Body of pancreas (tissue), 4 donors: ENCODE measurements around the gene PLA2G7. TPM values are rescaled to one million over a fixed set of nuclear protein-coding genes. Genes with fewer than 3 reads are reported as not detected.
"Not testable (repeated sequence)": the region's sequence is repeated elsewhere in the genome, so short reads cannot be mapped to it uniquely, and the experiment has no call there.

Source experiments
- ATAC-seq: fragments of 150-250 bp; one replicate; pipeline ENCODE4 v1.9.1; 2016
- DNase-seq, 4 donors: peaks; one replicate each; pipeline ENCODE4 v3.0.0-alpha.2; 2019
- H3K27ac ChIP-seq, 4 donors: fragments of 200-600 bp; sonication (generic); 1 replicate in 3 of 4; 2 replicates in 1 of 4; pipeline versions ENCODE4 v1.5.1 to v1.6.1; 2016 to 2019; ENCODE audit warnings: mild to moderate bottlenecking in 1 of 4, mixed read lengths in 1 of 4, moderate library complexity in 1 of 4
- H3K27me3 ChIP-seq, 2 donors: fragments of 200-600 bp; sonication (generic); one replicate each; pipeline ENCODE4 v1.6.0; 2016; ENCODE audit warnings: mild to moderate bottlenecking in 1 of 2
- H3K36me3 ChIP-seq, 2 donors: fragments of 200-600 bp; sonication (generic); replicated peaks in 1 of 2; 2 replicates each; pipeline ENCODE4 v1.5.1; 2016; ENCODE audit warnings: low read depth in 2 of 2; ENCODE audit not compliant: insufficient read depth in 1 of 2
- H3K4me1 ChIP-seq: fragments of 200-600 bp; sonication (generic); one replicate; pipeline ENCODE4 v1.6.0; 2016
- H3K4me3 ChIP-seq, 2 donors: fragments of 200-600 bp; sonication (generic); 1 replicate in 1 of 2; 2 replicates in 1 of 2; pipeline ENCODE4 v1.5.1; 2016 to 2019
- H3K9me3 ChIP-seq, 3 donors: fragments of 200-600 bp; sonication (generic); 1 replicate in 2 of 3; 2 replicates in 1 of 3; pipeline ENCODE4 v1.5.1; 2016
- POLR2A ChIP-seq, 3 donors: fragments of 450-650 bp; IDR thresholded peaks; one replicate each; pipeline ENCODE4 v1.6.1; 2016; ENCODE audit warnings: antibody characterized with exemption in 3 of 3, mild to moderate bottlenecking in 2 of 3
- WGBS, 2 donors: methylation state at CpG; one replicate each; pipeline ENCODE4 v1.1.5; 2017; 5-methylcytosine and 5-hydroxymethylcytosine counted together
- intact Hi-C: fragments of 100-400 bp; cut with DNase I; formaldehyde crosslinking; loops from one replicate; pipeline ENCODE4 v1.15.1; 2023
- total RNA-seq, 2 donors: library from RNA; depleted of rRNA; stranded (reverse); fragments of >200 nt; gene quantifications; one replicate each; pipeline ENCODE4 v1.1.0, GENCODE V29; 2016
- TF ChIP-seq, protein P1 (sequence below), 7 experiments: fragments of 450-650 bp in 4 of 7; fragments of 200-600 bp in 3 of 7; sonication (generic) in 3 of 7; IDR thresholded peaks; one replicate each; pipeline ENCODE4 v1.5.1; 2016 to 2019; ENCODE audit warnings: antibody characterized with exemption in 7 of 7

Gene PLA2G7
- total RNA-seq, 2 donors from 2014 or later: 0.78 TPM; not detected in 1

- no peak within 1 kb of the TSS for H3K27ac ChIP-seq
- H3K27me3 ChIP-seq: no peaks in the 10 kb centered on the region
- DNase-seq: no peak
- TF ChIP-seq, protein P1, sequence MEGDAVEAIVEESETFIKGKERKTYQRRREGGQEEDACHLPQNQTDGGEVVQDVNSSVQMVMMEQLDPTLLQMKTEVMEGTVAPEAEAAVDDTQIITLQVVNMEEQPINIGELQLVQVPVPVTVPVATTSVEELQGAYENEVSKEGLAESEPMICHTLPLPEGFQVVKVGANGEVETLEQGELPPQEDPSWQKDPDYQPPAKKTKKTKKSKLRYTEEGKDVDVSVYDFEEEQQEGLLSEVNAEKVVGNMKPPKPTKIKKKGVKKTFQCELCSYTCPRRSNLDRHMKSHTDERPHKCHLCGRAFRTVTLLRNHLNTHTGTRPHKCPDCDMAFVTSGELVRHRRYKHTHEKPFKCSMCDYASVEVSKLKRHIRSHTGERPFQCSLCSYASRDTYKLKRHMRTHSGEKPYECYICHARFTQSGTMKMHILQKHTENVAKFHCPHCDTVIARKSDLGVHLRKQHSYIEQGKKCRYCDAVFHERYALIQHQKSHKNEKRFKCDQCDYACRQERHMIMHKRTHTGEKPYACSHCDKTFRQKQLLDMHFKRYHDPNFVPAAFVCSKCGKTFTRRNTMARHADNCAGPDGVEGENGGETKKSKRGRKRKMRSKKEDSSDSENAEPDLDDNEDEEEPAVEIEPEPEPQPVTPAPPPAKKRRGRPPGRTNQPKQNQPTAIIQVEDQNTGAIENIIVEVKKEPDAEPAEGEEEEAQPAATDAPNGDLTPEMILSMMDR (IDR thresholded peaks at IDR 0.05): no peak
- TF ChIP-seq POLR2A (IDR thresholded peaks at IDR 0.05): no peak
- H3K4me1 ChIP-seq: no peaks in the 10 kb centered on the region
- WGBS, 2 donors: 94 to 95% methylated on average over 1 of the region's 1 CpG
- no peak for ATAC-seq
- intact Hi-C loops: no loop called here
- H3K9me3 ChIP-seq: no peaks in the 10 kb centered on the region
- no peak within 1 kb of the TSS for H3K4me3 ChIP-seq
- H3K36me3 ChIP-seq: no peaks in the 10 kb centered on the region
Measured at GRCh38 chr6:46746696-46747095, 11.5 kb upstream of the PLA2G7 start, which contains the start of gene ANKRD66. Gene ANKRD66 (plus strand): TSS chr6:46746933. CDS start chr6:46751949, 5,016 bp downstream.

DNA sequence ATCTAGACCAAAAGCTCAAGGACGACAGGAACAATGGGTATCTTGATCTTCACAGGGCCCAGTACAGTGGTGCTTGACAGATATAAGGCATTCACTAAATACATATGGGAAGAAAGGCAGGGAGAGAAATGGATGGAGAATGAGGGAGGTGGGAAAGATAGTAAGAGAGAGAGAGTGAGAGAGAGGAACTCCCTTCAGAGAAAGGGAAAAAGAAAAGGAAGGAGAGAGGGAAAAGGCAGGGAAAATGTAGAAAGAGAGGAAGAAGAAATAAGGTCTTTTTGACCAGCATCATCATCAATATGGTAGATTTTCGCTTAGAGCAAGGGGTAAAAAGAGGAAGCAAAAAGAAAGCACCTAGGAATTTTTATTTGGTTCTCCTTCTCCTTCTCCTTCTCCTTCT, 10.8 kb upstream of the PLA2G7 start:
- TF ChIP-seq, protein P1 (IDR thresholded peaks at IDR 0.05): no peak
- no peak for TF ChIP-seq POLR2A (IDR thresholded peaks at IDR 0.05)
- no peaks in the 10 kb centered on the region for H3K9me3 ChIP-seq
- DNase-seq (no peak), ATAC-seq (no peak)
- no peaks in the 10 kb centered on the region for H3K36me3 ChIP-seq
- 44 to 51% methylated on average over 2 of the region's 2 CpGs for WGBS, 2 donors
- no peaks in the 10 kb centered on the region for H3K27me3 ChIP-seq
- no peaks in the 10 kb centered on the region for H3K4me1 ChIP-seq
- H3K4me3 ChIP-seq: no peak overlapping the region
- intact Hi-C loops: no loop called here
- H3K27ac ChIP-seq: no peak overlapping the region

DNA sequence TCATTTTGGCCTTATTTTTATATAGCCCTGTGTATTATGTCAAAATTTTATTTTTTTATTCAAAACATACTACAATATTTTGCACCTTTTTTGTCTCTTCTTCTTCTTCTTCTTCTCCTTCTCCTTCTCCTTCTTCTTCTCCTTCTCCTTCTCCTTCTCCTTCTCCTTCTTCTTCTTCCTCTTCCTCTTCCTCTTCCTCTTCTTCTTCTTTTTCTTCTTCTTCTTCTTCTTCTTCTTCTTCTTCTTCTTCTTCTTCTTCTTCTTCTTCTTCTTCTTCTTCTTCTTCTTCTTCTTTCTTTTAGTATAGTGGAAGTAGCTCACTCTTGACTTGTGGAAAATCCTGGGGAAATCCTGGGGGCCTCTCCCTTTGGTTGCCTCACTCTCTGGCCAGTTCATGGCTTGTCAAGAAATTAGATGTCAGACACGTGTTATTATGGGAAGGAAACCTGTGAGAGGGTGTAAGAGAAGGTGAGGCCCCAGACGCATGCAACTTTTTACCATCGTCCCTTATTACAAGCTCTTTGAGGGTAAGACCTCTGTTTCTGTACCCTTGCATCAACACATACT, 9.1 kb upstream of the PLA2G7 start:
- ATAC-seq, H3K27ac ChIP-seq, H3K4me1 ChIP-seq, intact Hi-C loops, H3K36me3 ChIP-seq, H3K4me3 ChIP-seq, DNase-seq, H3K27me3 ChIP-seq, H3K9me3 ChIP-seq: not testable (repeated sequence)
- WGBS, 2 donors: 77 to 78% methylated on average over 3 of the region's 3 CpGs

DNA sequence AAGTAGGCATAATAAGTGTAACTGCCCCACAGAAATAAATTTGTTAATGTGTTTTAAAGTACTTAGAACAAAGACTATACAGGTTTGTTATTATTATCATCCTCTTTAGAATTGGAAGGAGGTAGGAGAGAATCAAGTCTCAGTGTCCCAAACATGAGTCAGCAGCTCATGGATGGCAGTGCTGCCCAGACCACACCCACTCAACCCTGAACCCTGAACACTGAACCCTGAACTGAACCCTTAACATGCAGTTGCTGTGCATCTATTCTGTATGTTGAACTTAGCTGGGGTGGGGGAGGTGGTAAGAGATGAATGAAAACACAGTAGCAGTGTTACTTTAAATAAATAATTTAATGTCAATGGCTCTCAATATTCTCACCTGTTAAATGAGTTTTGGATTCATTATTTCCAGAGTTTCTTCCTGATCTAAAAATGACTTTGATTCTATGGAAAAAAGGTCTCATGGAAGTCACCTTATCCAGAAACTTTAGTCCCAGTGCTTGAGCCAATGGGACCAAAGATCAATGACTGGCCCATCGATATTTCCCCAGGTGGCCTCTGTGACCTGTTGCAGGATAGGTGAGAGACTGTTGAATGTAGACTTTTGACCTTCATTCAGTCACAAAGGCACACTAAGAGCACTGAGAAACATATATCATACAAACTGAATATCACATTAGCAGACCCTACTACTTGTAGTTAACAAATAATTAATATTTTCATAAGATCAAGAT, 8.4 kb upstream of the PLA2G7 start:
- 53 to 67% methylated on average over 1 of the region's 1 CpG for WGBS, 2 donors
- intact Hi-C loops: no loop called here
- DNase-seq: no peak
- no peaks in the 10 kb centered on the region for H3K9me3 ChIP-seq
- H3K27me3 ChIP-seq: no peaks in the 10 kb centered on the region
- H3K36me3 ChIP-seq: no peaks in the 10 kb centered on the region
- no peak overlapping the region for H3K4me3 ChIP-seq
- no peak for TF ChIP-seq POLR2A (IDR thresholded peaks at IDR 0.05)
- TF ChIP-seq, protein P1 (IDR thresholded peaks at IDR 0.05): no peak
- no peak for ATAC-seq
- no peak overlapping the region for H3K27ac ChIP-seq
- no peaks in the 10 kb centered on the region for H3K4me1 ChIP-seq

DNA sequence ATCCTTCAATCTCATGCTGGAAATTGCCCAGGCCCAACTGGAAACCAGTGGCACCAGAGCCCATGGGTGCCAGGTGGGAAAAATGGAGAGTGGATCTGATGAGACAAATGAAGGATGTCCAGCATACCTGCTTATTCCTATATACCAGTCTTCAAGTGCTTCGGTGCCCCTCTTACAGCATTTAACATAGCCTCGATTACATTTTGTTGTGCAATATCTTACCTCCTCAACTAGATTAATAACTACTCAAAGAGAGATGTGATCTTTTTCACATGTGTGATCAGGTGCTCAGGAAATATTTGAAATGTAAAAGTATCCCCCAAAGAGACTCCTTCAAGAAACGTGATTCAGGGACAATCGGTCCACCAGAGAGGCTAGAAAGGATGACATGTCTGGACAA, 6.7 kb upstream of the PLA2G7 start:
- Histone ChIP-seq H3K9me3 (no peaks in the 10 kb centered on the region), H3K4me3 (no peak overlapping the region), H3K36me3 (no peaks in the 10 kb centered on the region), H3K4me1 (no peaks in the 10 kb centered on the region), H3K27ac (no peak overlapping the region), H3K27me3 (no peaks in the 10 kb centered on the region)
- DNase-seq (no peak), ATAC-seq (no peak)
- TF ChIP-seq, protein P1 (IDR thresholded peaks at IDR 0.05): no peak
- no peak for TF ChIP-seq POLR2A (IDR thresholded peaks at IDR 0.05)
- 89 to 90% methylated on average over 4 of the region's 4 CpGs for WGBS, 2 donors
- intact Hi-C loops: no loop called here
